ENCODE data around the gene MLPH. TPM values are rescaled to one million over a fixed set of nuclear protein-coding genes. Genes with fewer than 3 reads are reported as not detected.

The MLPH gene
- total and polyA plus RNA-seq, 7 donors = 0.91 to 7.8 (median 2.4) TPM

GRCh38 chr2:237498341-237498740 lies 11.3 kb downstream of the MLPH start:
- ATAC-seq = peak in 2 of 4 donors; percentile 38 to 42
- DNase-seq = no peak
- H3K27me3 ChIP-seq (ENCODE audit: insufficient read depth in 3 of 3, low read length in 2 of 3) = peaks cover 0 to 7% (median 0%) of the 10 kb centered on the region in 3 donors
- no peaks in the 10 kb centered on the region for H3K36me3 ChIP-seq (ENCODE audit: insufficient read depth in 1 of 2, low read depth in 1 of 2)
- 51 to 54% (median 52%) methylated on average over 11 of the region's 11 CpGs for WGBS, 3 donors
- no peaks in the 10 kb centered on the region for H3K9me3 ChIP-seq
- H3K4me1 ChIP-seq = no peaks in the 10 kb centered on the region
- intact Hi-C loops (cut with DNase I) = no loop called here
- no peak overlapping the region for H3K4me3 ChIP-seq
- H3K27ac ChIP-seq = no peak overlapping the region
- TF ChIP-seq CTCF (IDR thresholded peaks at IDR 0.05) = no peak

- intact Hi-C loops (cut with DNase I) = no loop called here
- no peaks in the 10 kb centered on the region for H3K4me1 ChIP-seq
- H3K4me3 ChIP-seq = no peak overlapping the region
- DNase-seq = peak in 1 of 2 donors; percentile 56
- no peak overlapping the region for H3K27ac ChIP-seq
- H3K27me3 ChIP-seq (ENCODE audit: insufficient read depth in 3 of 3, low read length in 2 of 3) = peaks cover 0 to 2% (median 0%) of the 10 kb centered on the region in 3 donors
- H3K9me3 ChIP-seq = no peaks in the 10 kb centered on the region
- WGBS, 3 donors = 64 to 74% (median 66%) methylated on average over 13 of the region's 13 CpGs
- ATAC-seq = no peak
- H3K36me3 ChIP-seq (ENCODE audit: insufficient read depth in 1 of 2, low read depth in 1 of 2) = no peaks in the 10 kb centered on the region
- TF ChIP-seq CTCF (IDR thresholded peaks at IDR 0.05) = no peak
These were observed 13.8 kb downstream of the MLPH start for GRCh38 chr2:237500681-237501424.

- DNase-seq = no peak
- Histone ChIP-seq H3K9me3 (no peaks in the 10 kb centered on the region), H3K27me3 (ENCODE audit: insufficient read depth in 3 of 3, low read length in 2 of 3) (peaks cover 0 to 2% (median 0%) of the 10 kb centered on the region in 3 donors), H3K36me3 (ENCODE audit: insufficient read depth in 1 of 2, low read depth in 1 of 2) (no peaks in the 10 kb centered on the region), H3K4me3 (no peak overlapping the region), H3K4me1 (no peaks in the 10 kb centered on the region), H3K27ac (no peak overlapping the region)
- whole genome bisulfite sequencing, 3 donors = 76 to 78% (median 77%) methylated on average over 2 of the region's 2 CpGs
- no peak for ATAC-seq
- intact Hi-C loops (cut with DNase I) = no loop called here
- TF ChIP-seq CTCF (IDR thresholded peaks at IDR 0.05) = no peak
These were observed 15.0 kb downstream of the MLPH start for GRCh38 chr2:237501892-237502513.

GRCh38 chr2:237503201-237503600 lies 16.1 kb downstream of the MLPH start:
- Histone ChIP-seq H3K4me1 (no peaks in the 10 kb centered on the region), H3K36me3 (ENCODE audit: insufficient read depth in 1 of 2, low read depth in 1 of 2) (no peaks in the 10 kb centered on the region), H3K9me3 (no peaks in the 10 kb centered on the region), H3K27me3 (ENCODE audit: insufficient read depth in 3 of 3, low read length in 2 of 3) (peaks cover 0 to 2% (median 0%) of the 10 kb centered on the region in 3 donors), H3K27ac (no peak overlapping the region), H3K4me3 (no peak overlapping the region)
- no peak for TF ChIP-seq CTCF (IDR thresholded peaks at IDR 0.05)
- WGBS, 3 donors = 91 to 96% (median 94%) methylated on average over 16 of the region's 16 CpGs
- intact Hi-C loops (cut with DNase I) = no loop called here
- DNase-seq = peak in 1 of 2 donors; percentile 36
- no peak for ATAC-seq

Measured in psoas muscle (tissue), 8 donors.